Loucy (cell line): Measurements from ENCODE around the gene DENND5B.

ENCODE experiments used
- H2AFZ ChIP-seq: fragments of 200-600 bp; sonication (generic); 2 replicates; pipeline ENCODE4 v1.6.0; 2016; ENCODE audit warnings: antibody characterized with exemption, mild to moderate bottlenecking, low read length, moderate library complexity
- H3F3A ChIP-seq: fragments of 200-600 bp; 2 replicates; pipeline ENCODE4 v1.6.0; 2016; ENCODE audit warnings: antibody characterized with exemption, low read depth, mild to moderate bottlenecking
- H3K27me3 ChIP-seq: fragments of 200-600 bp; sonication (generic); 2 replicates; pipeline ENCODE4 v1.6.1; 2014; ENCODE audit warnings: low read length, mild to moderate bottlenecking; ENCODE audit not compliant: insufficient read depth, poor library complexity, severe bottlenecking
- H3K36me3 ChIP-seq: fragments of 200-600 bp; sonication (generic); 2 replicates; pipeline ENCODE4 v1.6.1; 2016; ENCODE audit warnings: low read length; ENCODE audit not compliant: insufficient read depth
- H3K4me1 ChIP-seq: fragments of 200-600 bp; sonication (generic); 2 replicates; pipeline ENCODE4 v1.5.1; 2014; ENCODE audit warnings: low read length, mild to moderate bottlenecking; ENCODE audit not compliant: insufficient read depth, poor library complexity, severe bottlenecking
- H3K4me2 ChIP-seq: fragments of 200-600 bp; sonication (generic); 2 replicates; pipeline ENCODE4 v1.6.0; 2014; ENCODE audit warnings: antibody characterized with exemption, low read length, low read depth, mild to moderate bottlenecking; ENCODE audit not compliant: poor library complexity, severe bottlenecking
- H3K4me3 ChIP-seq: fragments of 200-600 bp; sonication (generic); 2 replicates; pipeline ENCODE4 v1.5.1; 2014; ENCODE audit warnings: low read length, mild to moderate bottlenecking, mixed read lengths; ENCODE audit not compliant: poor library complexity, severe bottlenecking
- H3K79me2 ChIP-seq: fragments of 200-600 bp; sonication (generic); 2 replicates; pipeline ENCODE4 v1.6.1; 2014; ENCODE audit warnings: low read length; ENCODE audit not compliant: insufficient read depth
- H3K9ac ChIP-seq: fragments of 200-600 bp; sonication (generic); 2 replicates; pipeline ENCODE4 v1.6.0; 2014; ENCODE audit warnings: mild to moderate bottlenecking, low read depth, low read length, moderate library complexity; ENCODE audit not compliant: poor library complexity, severe bottlenecking
- H3K9me2 ChIP-seq: fragments of 200-600 bp; sonication (generic); replicated peaks from 2 replicates; pipeline ENCODE4 v1.6.1; 2016; ENCODE audit warnings: low read depth, low read length, mixed read lengths
- H3K9me3 ChIP-seq: fragments of 200-600 bp; sonication (generic); 2 replicates; pipeline ENCODE4 v1.6.1; 2014; ENCODE audit warnings: mild to moderate bottlenecking, antibody characterized with exemption, low read length, low read depth; ENCODE audit not compliant: insufficient read depth
- H4K20me1 ChIP-seq: fragments of 200-600 bp; sonication (generic); 2 replicates; pipeline ENCODE4 v1.6.0; 2014; ENCODE audit warnings: antibody characterized with exemption, low read length, mild to moderate bottlenecking; ENCODE audit not compliant: insufficient read depth, poor library complexity, severe bottlenecking
- EZH2phosphoT487 ChIP-seq: fragments of 200-600 bp; IDR thresholded peaks from 2 replicates; pipeline ENCODE4 v1.6.1; 2018; ENCODE audit warnings: antibody characterized with exemption, mild to moderate bottlenecking, moderate library complexity, borderline replicate concordance
- TF ChIP-seq, protein P1 (sequence below): fragments of 200-600 bp; sonication (generic); conservative IDR thresholded peaks from 2 replicates; pipeline ENCODE4 v1.5.1; 2014; ENCODE audit warnings: mild to moderate bottlenecking, antibody characterized with exemption, low read length

Gene DENND5B

DNA sequence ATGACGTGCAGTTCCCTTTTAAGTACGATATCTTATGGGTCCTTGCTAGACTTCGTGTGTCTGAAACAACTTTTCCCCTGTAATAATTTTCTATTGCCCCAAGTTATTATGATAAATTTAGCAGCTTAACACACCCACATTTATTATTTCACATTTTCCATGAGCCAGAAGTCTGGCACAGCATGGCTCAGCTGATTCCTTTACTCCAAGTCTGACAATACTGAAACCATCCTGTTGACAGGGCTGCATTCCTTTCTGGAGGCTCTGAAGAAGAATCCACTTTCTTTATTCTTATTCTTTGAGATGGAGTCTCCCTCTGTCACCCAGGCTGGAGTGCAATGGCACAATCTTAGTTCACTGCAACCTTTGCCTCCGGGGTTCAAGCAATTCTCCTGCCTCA, 80.9 kb downstream of the DENND5B start:
- no peaks in the 10 kb centered on the region for H3K9me3 ChIP-seq
- no peaks in the 10 kb centered on the region for H3F3A ChIP-seq
- H3K9ac ChIP-seq = no peak overlapping the region
- H4K20me1 ChIP-seq = no peaks in the 10 kb centered on the region
- TF ChIP-seq, protein P1, sequence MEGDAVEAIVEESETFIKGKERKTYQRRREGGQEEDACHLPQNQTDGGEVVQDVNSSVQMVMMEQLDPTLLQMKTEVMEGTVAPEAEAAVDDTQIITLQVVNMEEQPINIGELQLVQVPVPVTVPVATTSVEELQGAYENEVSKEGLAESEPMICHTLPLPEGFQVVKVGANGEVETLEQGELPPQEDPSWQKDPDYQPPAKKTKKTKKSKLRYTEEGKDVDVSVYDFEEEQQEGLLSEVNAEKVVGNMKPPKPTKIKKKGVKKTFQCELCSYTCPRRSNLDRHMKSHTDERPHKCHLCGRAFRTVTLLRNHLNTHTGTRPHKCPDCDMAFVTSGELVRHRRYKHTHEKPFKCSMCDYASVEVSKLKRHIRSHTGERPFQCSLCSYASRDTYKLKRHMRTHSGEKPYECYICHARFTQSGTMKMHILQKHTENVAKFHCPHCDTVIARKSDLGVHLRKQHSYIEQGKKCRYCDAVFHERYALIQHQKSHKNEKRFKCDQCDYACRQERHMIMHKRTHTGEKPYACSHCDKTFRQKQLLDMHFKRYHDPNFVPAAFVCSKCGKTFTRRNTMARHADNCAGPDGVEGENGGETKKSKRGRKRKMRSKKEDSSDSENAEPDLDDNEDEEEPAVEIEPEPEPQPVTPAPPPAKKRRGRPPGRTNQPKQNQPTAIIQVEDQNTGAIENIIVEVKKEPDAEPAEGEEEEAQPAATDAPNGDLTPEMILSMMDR = no peak
- TF ChIP-seq EZH2phosphoT487 = no peak
- H3K4me3 ChIP-seq = no peak overlapping the region
- H3K9me2 ChIP-seq = no peaks in the 10 kb centered on the region
- H3K79me2 ChIP-seq = no peaks in the 10 kb centered on the region
- no peak overlapping the region for H3K4me2 ChIP-seq
- H3K27me3 ChIP-seq = no peaks in the 10 kb centered on the region
- H3K4me1 ChIP-seq = no peaks in the 10 kb centered on the region
- no peak overlapping the region for H2AFZ ChIP-seq
- no peaks in the 10 kb centered on the region for H3K36me3 ChIP-seq

DNA sequence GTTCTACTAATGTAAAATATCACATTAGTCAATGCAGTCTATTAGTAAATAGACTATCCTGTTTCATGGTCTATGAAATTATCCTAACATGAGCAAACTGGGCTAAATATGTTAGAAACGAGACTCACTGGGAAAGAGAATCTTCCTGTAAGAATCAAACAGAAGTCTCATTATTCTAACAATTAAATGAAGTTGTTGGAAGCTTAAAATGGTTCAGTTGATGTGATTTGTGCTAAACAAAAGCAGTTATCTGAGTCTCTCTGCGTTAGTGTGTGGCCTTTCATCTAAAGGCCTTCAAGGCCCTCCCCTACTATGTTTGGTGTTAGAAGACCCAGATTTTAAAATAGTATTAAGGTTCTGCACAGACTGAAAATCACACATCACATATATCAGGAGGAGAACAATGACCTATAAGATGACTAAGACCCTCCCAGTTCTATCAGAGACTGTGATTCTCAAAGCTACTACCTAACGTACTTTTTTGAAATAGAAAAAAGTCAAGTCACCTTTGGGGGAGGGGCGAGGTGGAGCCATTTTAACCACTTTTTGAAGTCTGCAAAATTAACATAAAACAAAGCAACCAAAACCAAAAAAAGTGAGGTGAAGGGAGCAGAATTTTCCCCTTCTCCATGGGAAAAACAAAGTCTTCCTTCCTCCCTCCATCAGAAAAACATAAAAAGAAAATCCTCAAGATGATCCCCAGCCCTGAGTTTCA, 82.3 kb downstream of the DENND5B start:
- Histone ChIP-seq H3K4me1 (no peaks in the 10 kb centered on the region), H3K9me3 (no peaks in the 10 kb centered on the region), H3K79me2 (no peaks in the 10 kb centered on the region), H4K20me1 (no peaks in the 10 kb centered on the region), H3K27me3 (no peaks in the 10 kb centered on the region), H3K9ac (no peak overlapping the region), H2AFZ (no peak overlapping the region), H3F3A (no peaks in the 10 kb centered on the region), H3K9me2 (no peaks in the 10 kb centered on the region), H3K4me3 (no peak overlapping the region), H3K36me3 (no peaks in the 10 kb centered on the region), H3K4me2 (no peak overlapping the region)
- TF ChIP-seq, protein P1 = no peak
- no peak for TF ChIP-seq EZH2phosphoT487

DNA sequence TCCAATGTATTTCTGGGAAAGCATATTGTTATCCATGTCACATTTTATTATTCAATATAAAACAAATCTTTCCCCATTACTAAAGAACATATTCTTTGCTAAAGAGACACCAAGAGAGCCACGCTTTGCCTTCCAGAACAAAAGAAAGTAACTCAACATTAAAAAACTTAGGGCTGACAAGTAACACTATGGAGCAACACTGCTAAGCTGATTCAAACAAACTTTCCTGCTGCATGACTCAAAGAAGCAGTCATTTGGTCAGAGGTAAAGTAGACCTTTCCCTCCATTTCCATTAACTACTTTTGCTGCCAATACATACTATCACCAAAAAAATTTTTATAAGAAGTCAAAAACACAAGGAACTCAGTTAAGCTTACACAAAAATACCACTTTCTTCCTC, 83.0 kb downstream of the DENND5B start:
- no peaks in the 10 kb centered on the region for H3F3A ChIP-seq
- no peak overlapping the region for H3K4me2 ChIP-seq
- no peaks in the 10 kb centered on the region for H3K27me3 ChIP-seq
- no peaks in the 10 kb centered on the region for H4K20me1 ChIP-seq
- H3K9me3 ChIP-seq = no peaks in the 10 kb centered on the region
- no peaks in the 10 kb centered on the region for H3K9me2 ChIP-seq
- no peaks in the 10 kb centered on the region for H3K4me1 ChIP-seq
- H3K9ac ChIP-seq = no peak overlapping the region
- H3K36me3 ChIP-seq = no peaks in the 10 kb centered on the region
- TF ChIP-seq, protein P1 = no peak
- no peak for TF ChIP-seq EZH2phosphoT487
- H3K4me3 ChIP-seq = no peak overlapping the region
- no peak overlapping the region for H2AFZ ChIP-seq
- H3K79me2 ChIP-seq = no peaks in the 10 kb centered on the region
